Liver (tissue), 9 donors: ENCODE measurements around the gene CFAP97D1. TPM values are rescaled to one million over a fixed set of nuclear protein-coding genes. Genes with fewer than 3 reads are reported as not detected.

ENCODE experiments used
- DNase-seq: peaks from one replicate; pipeline ENCODE4 v3.0.0-alpha.2; 2017; ENCODE audit warnings: low spot score
- H3K27ac ChIP-seq, 2 donors: one replicate each; pipeline ENCODE4 v1.7.0; 2013; ENCODE audit warnings: inconsistent platforms in 2 of 2, low read length in 2 of 2, control low read depth in 1 of 2, low read depth in 1 of 2, mild to moderate bottlenecking in 1 of 2
- H3K27me3 ChIP-seq, 4 donors: one replicate each; pipeline versions ENCODE4 v1.6.1 to v1.7.0; 2013; ENCODE audit warnings: low read length in 3 of 4, inconsistent platforms in 1 of 4, mild to moderate bottlenecking in 1 of 4, moderate library complexity in 1 of 4; ENCODE audit not compliant: control insufficient read depth in 4 of 4, insufficient read depth in 4 of 4
- H3K36me3 ChIP-seq, 4 donors: one replicate each; pipeline versions ENCODE4 v1.6.1 to v1.7.0; 2013; ENCODE audit warnings: low read length in 3 of 4, mild to moderate bottlenecking in 3 of 4, low read depth in 1 of 4, moderate library complexity in 1 of 4; ENCODE audit not compliant: control insufficient read depth in 4 of 4, insufficient read depth in 3 of 4
- H3K4me1 ChIP-seq, 4 donors: one replicate each; pipeline versions ENCODE4 v1.6.1 to v1.7.0; 2013; ENCODE audit warnings: low read length in 3 of 4, mild to moderate bottlenecking in 3 of 4, moderate library complexity in 1 of 4; ENCODE audit not compliant: control insufficient read depth in 4 of 4, insufficient read depth in 4 of 4
- H3K4me3 ChIP-seq, 3 donors: one replicate each; pipeline versions ENCODE4 v1.6.1 to v1.7.0; 2013; ENCODE audit warnings: low read length in 3 of 3, control low read depth in 1 of 3, low read depth in 1 of 3, mild to moderate bottlenecking in 1 of 3
- H3K9ac ChIP-seq, 2 donors: one replicate each; pipeline ENCODE4 v1.7.0; 2013; ENCODE audit warnings: low read length in 2 of 2, mild to moderate bottlenecking in 2 of 2, moderate library complexity in 2 of 2, control low read depth in 1 of 2, low read depth in 1 of 2
- H3K9me3 ChIP-seq, 4 donors: one replicate each; pipeline versions ENCODE4 v1.6.1 to v1.7.0; 2013; ENCODE audit warnings: low read length in 3 of 4; ENCODE audit not compliant: control insufficient read depth in 4 of 4
- ATF3 ChIP-seq: IDR thresholded peaks from 2 replicates; pipeline ENCODE4 v1.6.1; 2016; ENCODE audit warnings: antibody characterized with exemption
- CTCF ChIP-seq: fragments of 150-350 bp; IDR thresholded peaks from 2 replicates; pipeline ENCODE4 v1.5.1; 2017; ENCODE audit warnings: improper control_type of control experiment, low read depth, low read length; ENCODE audit not compliant: missing input control
- EGR1 ChIP-seq, 2 donors: IDR thresholded peaks; 2 replicates each; pipeline ENCODE4 v1.6.1; 2016 to 2018; ENCODE audit warnings: antibody characterized with exemption in 2 of 2, low read depth in 2 of 2
- FOXA1 ChIP-seq: IDR thresholded peaks from 2 replicates; pipeline ENCODE4 v1.6.1; 2016; ENCODE audit warnings: antibody characterized with exemption
- FOXA2 ChIP-seq: IDR thresholded peaks from 2 replicates; pipeline ENCODE4 v1.6.1; 2016; ENCODE audit warnings: antibody characterized with exemption
- GABPA ChIP-seq, 2 donors: IDR thresholded peaks in 1 of 2; conservative IDR thresholded peaks in 1 of 2; 2 replicates each; pipeline ENCODE4 v1.6.1; 2016; ENCODE audit warnings: antibody characterized with exemption in 2 of 2, mild to moderate bottlenecking in 1 of 2, moderate library complexity in 1 of 2
- HNF4A ChIP-seq, 2 donors: conservative IDR thresholded peaks; 2 replicates each; pipeline ENCODE4 v1.6.1; 2016; ENCODE audit warnings: antibody characterized with exemption in 2 of 2, mild to moderate bottlenecking in 2 of 2
- HNF4G ChIP-seq: IDR thresholded peaks from 2 replicates; pipeline ENCODE4 v1.6.1; 2016; ENCODE audit warnings: antibody characterized with exemption
- JUND ChIP-seq, 2 donors: IDR thresholded peaks; 2 replicates each; pipeline ENCODE4 v1.6.1; 2016; ENCODE audit warnings: antibody characterized with exemption in 2 of 2
- MAX ChIP-seq: IDR thresholded peaks from 2 replicates; pipeline ENCODE4 v1.6.1; 2016; ENCODE audit warnings: antibody characterized with exemption
- NR2F2 ChIP-seq: IDR thresholded peaks from 2 replicates; pipeline ENCODE4 v1.6.1; 2016; ENCODE audit warnings: antibody characterized with exemption
- RAD21 ChIP-seq, 2 donors: IDR thresholded peaks; 2 replicates each; pipeline ENCODE4 v1.6.1; 2016; ENCODE audit warnings: antibody characterized with exemption in 2 of 2, mild to moderate bottlenecking in 2 of 2
- REST ChIP-seq: IDR thresholded peaks from 2 replicates; pipeline ENCODE4 v1.6.1; 2016; ENCODE audit warnings: antibody characterized with exemption, mild to moderate bottlenecking
- RXRA ChIP-seq, 2 donors: IDR thresholded peaks; 2 replicates each; pipeline ENCODE4 v1.6.1; 2017 to 2018; ENCODE audit warnings: antibody characterized with exemption in 2 of 2, mild to moderate bottlenecking in 1 of 2
- SP1 ChIP-seq: IDR thresholded peaks from 2 replicates; pipeline ENCODE4 v1.6.1; 2018; ENCODE audit warnings: antibody characterized with exemption, mild to moderate bottlenecking
- TAF1 ChIP-seq: conservative IDR thresholded peaks from 2 replicates; pipeline ENCODE4 v1.6.1; 2016; ENCODE audit warnings: antibody characterized with exemption, mild to moderate bottlenecking
- YY1 ChIP-seq: IDR thresholded peaks from 2 replicates; pipeline ENCODE4 v1.6.1; 2016; ENCODE audit warnings: antibody characterized with exemption, mild to moderate bottlenecking
- ZBTB33 ChIP-seq: IDR thresholded peaks from 2 replicates; pipeline ENCODE4 v1.6.1; 2016; ENCODE audit warnings: antibody characterized with exemption
- polyA plus RNA-seq, 2 donors: library from polyadenylated mRNA; stranded (reverse) in 1 of 2; unstranded in 1 of 2; fragments of 200-250 nt in 1 of 2; fragments of >200 nt in 1 of 2; fragmentation: Nextera tagmentation in 1 of 2; extraction: Ambion mirVana in 1 of 2; gene quantifications; one replicate each; pipeline versions ENCODE4 v1.2.1 to v1.2.3, GENCODE V29; 2013 to 2015
- total RNA-seq, 2 donors: library from RNA; depleted of rRNA; stranded (reverse); fragments of >200 nt; gene quantifications; one replicate each; pipeline ENCODE4 v1.2.3, GENCODE V29; 2014
- donor health status: healthy.
- donor health status: healthy.
- donor health status: healthy.
- donor health status: healthy.
- donor health status: healthy.

Gene CFAP97D1
- total and polyA plus RNA-seq, 4 donors, result 0.08 TPM; not detected in 3

DNA sequence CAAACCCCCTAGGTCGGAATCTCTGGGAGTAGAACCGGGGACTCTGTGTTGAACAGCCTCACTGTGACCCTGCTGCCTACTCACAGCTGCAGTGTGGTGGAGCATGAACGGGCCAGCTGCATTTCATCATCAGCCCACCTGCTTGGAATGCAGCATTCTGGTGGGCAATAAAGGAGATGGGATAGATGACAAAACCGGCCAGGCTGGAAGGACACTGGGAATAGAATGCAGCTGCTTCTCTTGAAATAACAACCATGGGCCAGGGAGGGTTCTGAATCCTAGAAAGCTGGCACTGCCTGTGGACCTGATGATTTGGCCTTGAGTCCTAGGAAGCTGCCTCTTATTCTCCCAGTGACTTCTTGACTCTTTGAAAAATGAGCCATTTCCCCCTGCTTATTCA, 23.5 kb downstream of the CFAP97D1 start (continued):
- TF ChIP-seq ZBTB33, result no peak
- no peak for TF ChIP-seq RAD21 (IDR thresholded peaks at IDR 0.05)
- TF ChIP-seq ATF3, result no peak
- no peak for TF ChIP-seq NR2F2
- TF ChIP-seq YY1, result no peak
- TF ChIP-seq MAX, result no peak
- no peak for TF ChIP-seq HNF4A (conservative IDR thresholded peaks at IDR 0.05)
- TF ChIP-seq FOXA1, result no peak

DNA sequence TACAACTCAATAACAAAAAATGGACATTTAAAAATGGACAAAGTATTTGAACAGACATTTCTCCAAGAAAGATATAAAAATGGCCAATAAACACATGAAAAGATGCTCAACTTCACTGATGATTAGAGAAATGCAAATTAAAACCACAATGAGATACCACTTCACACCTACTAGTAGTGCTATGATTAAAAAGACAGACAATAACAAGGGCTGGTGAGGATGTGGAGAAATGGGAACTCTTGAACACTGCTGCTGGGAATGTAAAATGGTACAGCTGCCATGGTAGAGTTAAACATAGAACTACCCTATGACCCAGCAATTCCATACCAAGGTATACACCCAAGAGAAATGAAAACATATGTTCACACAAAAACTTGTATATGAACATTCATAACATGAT, 24.9 kb downstream of the CFAP97D1 start:
- DNase-seq, result no peak
- Histone ChIP-seq H3K9me3 (no peaks in the 10 kb centered on the region), H3K4me3 (no peak overlapping the region), H3K27me3 (no peaks in the 10 kb centered on the region), H3K36me3 (no peaks in the 10 kb centered on the region), H3K4me1 (no peaks in the 10 kb centered on the region), H3K9ac (no peak overlapping the region), H3K27ac (no peak overlapping the region)
- TF ChIP-seq RXRA (IDR thresholded peaks at IDR 0.05), result no peak
- no peak for TF ChIP-seq HNF4A (conservative IDR thresholded peaks at IDR 0.05)
- TF ChIP-seq CTCF, result no peak
- no peak for TF ChIP-seq TAF1
- TF ChIP-seq SP1, result no peak
- no peak for TF ChIP-seq MAX
- TF ChIP-seq YY1, result no peak
- no peak for TF ChIP-seq EGR1 (IDR thresholded peaks at IDR 0.05; ENCODE audit: low read depth in 2 of 2)
- TF ChIP-seq JUND (IDR thresholded peaks at IDR 0.05), result no peak
- no peak for TF ChIP-seq ATF3
- TF ChIP-seq REST, result no peak
- TF ChIP-seq GABPA (IDR thresholded peaks at IDR 0.05 in 1 of 2, conservative IDR thresholded peaks at IDR 0.05 in 1 of 2), result no peak
- no peak for TF ChIP-seq HNF4G
- TF ChIP-seq FOXA2, result no peak
- TF ChIP-seq RAD21 (IDR thresholded peaks at IDR 0.05), result no peak
- TF ChIP-seq FOXA1, result no peak
- no peak for TF ChIP-seq ZBTB33
